Epithelial cell of esophagus (primary cell): ENCODE measurements around the gene IGSF9.

ENCODE experiments used
- DNase-seq: peaks from one replicate; pipeline ENCODE4 v3.0.0; 2010; ENCODE audit warnings: low read depth
- H3K4me3 ChIP-seq: 2 replicates; pipeline ENCODE4 v1.5.1; 2011; ENCODE audit warnings: mild to moderate bottlenecking, low read length, control low read depth
- CTCF ChIP-seq: IDR thresholded peaks from 2 replicates; pipeline ENCODE4 v1.5.1; 2011; ENCODE audit warnings: low read depth, mild to moderate bottlenecking, low read length, control low read depth, inconsistent platforms; ENCODE audit not compliant: insufficient read depth; ENCODE audit errors: missing control alignments

IGSF9 gene

GRCh38 chr1:159989581-159989980 is 44.2 kb upstream of the IGSF9 start:
- no peak overlapping the region for H3K4me3 ChIP-seq
- no peak for TF ChIP-seq CTCF
- peak; percentile 36 for DNase-seq

- TF ChIP-seq CTCF, result no peak
- no peak overlapping the region for H3K4me3 ChIP-seq
These were observed 42.6 kb upstream of the IGSF9 start for GRCh38 chr1:159988006-159988405.

GRCh38 chr1:159987186-159987585 is 41.8 kb upstream of the IGSF9 start:
- no peak overlapping the region for H3K4me3 ChIP-seq
- TF ChIP-seq CTCF, result no peak
- DNase-seq, result no peak

More at GRCh38 chr1:159988006-159988405, 42.6 kb upstream of the IGSF9 start:
- no peak for DNase-seq

GRCh38 chr1:159986531-159986930 is 41.1 kb upstream of the IGSF9 start:
- H3K4me3 ChIP-seq, result no peak overlapping the region
- TF ChIP-seq CTCF, result no peak
- DNase-seq, result no peak

- no peak for DNase-seq
- no peak for TF ChIP-seq CTCF
- H3K4me3 ChIP-seq, result no peak overlapping the region
These were observed 40.7 kb upstream of the IGSF9 start for GRCh38 chr1:159986093-159986492.

- H3K4me3 ChIP-seq, result no peak overlapping the region
- no peak for TF ChIP-seq CTCF
- DNase-seq, result no peak
These were observed 40.1 kb upstream of the IGSF9 start for GRCh38 chr1:159985473-159985872.

- no peak for DNase-seq
- no peak overlapping the region for H3K4me3 ChIP-seq
- no peak for TF ChIP-seq CTCF
These were observed 38.3 kb upstream of the IGSF9 start for GRCh38 chr1:159983681-159984080.
